HG03060 (cell line): ENCODE data around the gene YPEL3.

Experiments used
- ATAC-seq: cut with Tn5 transposase; IDR thresholded peaks from one replicate; pipeline ENCODE4 v1.9.1; 2021; ENCODE audit warnings: low read depth, moderate number of reproducible peaks; ENCODE audit not compliant: unreplicated experiment

Gene YPEL3

GRCh38 chr16:30075503-30076275 lies 20.3 kb downstream of the YPEL3 start, which contains the start of gene PPP4C:
Gene PPP4C, plus strand, starts transcription at chr16:30075994. Its CDS starts 384 bp downstream, at chr16:30076378.
- no peak for ATAC-seq

- no peak for ATAC-seq
Observed at GRCh38 chr16:30070490-30070889, 25.5 kb downstream of the YPEL3 start.

DNA sequence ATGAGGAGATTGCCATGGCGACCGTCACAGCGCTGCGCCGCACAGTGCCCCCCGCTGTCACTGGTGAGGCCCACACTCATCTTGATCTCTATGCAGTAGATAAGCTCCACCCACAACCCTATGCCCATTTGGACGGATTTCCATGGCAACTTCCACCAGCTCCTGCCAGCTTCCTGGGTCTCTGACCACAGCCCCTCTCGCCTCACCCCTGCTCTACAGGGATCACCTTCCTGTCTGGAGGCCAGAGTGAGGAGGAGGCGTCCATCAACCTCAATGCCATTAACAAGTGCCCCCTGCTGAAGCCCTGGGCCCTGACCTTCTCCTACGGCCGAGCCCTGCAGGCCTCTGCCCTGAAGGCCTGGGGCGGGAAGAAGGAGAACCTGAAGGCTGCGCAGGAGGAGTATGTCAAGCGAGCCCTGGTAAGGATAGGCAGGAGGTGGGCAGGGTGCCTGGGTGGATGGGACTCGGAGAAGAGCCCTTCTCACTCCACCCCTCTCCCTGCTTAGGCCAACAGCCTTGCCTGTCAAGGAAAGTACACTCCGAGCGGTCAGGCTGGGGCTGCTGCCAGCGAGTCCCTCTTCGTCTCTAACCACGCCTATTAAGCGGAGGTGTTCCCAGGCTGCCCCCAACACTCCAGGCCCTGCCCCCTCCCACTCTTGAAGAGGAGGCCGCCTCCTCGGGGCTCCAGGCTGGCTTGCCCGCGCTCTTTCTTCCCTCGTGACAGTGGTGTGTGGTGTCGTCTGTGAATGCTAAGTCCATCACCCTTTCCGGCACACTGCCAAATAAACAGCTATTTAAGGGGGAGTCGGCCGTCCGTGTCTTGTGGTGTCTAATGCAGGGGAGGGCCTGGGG lies 26.2 kb downstream of the YPEL3 start:
- ATAC-seq, result no peak

GRCh38 chr16:30068750-30069610 lies 27.0 kb downstream of the YPEL3 start:
- no peak for ATAC-seq

DNA sequence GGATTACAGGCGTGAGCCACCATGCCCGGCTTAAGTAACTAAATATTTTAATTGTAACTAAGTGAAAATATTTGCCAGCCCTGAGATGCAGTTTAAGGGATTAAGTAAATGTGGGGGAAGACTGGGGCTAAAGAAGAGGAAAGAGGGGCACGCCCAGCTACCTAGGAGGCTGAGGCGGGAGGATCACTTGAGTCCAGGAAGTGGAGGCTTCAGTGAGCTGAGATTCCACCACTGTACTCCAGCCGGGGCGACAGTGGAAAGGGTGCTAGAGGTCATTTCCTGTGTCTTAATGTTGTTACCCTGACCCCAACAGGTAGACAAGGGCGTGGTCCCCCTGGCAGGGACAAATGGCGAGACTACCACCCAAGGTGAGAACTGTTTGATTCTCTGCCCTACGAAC lies 27.7 kb downstream of the YPEL3 start:
- no peak for ATAC-seq

GRCh38 chr16:30067584-30067916 lies 28.5 kb downstream of the YPEL3 start:
- ATAC-seq, result no peak

GRCh38 chr16:30066761-30067583 lies 29.0 kb downstream of the YPEL3 start:
- no peak for ATAC-seq

DNA sequence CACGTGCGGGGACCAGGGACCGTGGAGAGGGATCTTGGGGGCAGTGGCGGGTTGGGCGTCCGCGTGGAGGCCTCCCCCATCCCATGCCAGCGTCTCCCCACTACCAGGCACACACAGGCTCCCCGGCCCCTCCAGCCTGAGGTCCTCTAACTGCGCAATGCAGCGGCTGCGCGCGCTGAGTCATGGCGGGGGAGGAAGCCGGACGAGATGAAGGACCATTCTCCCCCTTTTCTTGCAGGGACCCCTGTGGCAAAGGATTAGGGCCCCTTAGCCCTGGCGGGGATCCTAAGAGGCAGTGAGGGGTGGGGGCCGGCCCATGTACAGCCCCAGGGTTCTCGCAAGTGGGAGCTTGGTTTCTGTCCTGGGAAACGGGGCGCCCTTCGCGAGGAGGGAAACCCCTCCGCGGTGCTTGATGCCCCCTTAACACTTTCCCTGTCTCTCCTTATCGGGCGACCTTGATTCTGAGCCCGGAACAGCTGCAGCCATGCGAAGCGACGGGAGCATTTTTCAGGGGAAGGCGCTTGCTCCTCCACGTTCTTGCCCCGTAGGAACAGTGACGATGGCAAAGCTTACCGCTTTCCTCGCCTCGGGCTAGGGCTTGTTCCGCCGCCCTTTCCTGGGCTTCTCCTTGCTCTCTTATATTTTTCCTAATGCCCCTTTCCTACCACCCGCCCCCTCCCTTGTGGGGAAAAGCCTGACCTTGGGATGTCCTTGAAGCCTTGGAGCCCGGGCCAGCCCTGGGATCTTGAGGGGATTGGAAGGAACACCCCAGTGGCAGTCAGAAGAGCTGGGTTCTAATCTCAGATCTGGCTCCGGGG lies 29.9 kb downstream of the YPEL3 start:
- ATAC-seq, result no peak

- peak; percentile 38 for ATAC-seq
Observed at GRCh38 chr16:30065102-30065942, 30.7 kb downstream of the YPEL3 start, which contains the start of gene ALDOA. Gene ALDOA, plus strand, starts transcription at chr16:30065760. Its CDS starts 1,138 bp downstream, at chr16:30066898.

GRCh38 chr16:30064729-30065101 lies 31.3 kb downstream of the YPEL3 start:
- ATAC-seq, result no peak

GRCh38 chr16:30063893-30064728 lies 31.9 kb downstream of the YPEL3 start:
- ATAC-seq, result no peak

DNA sequence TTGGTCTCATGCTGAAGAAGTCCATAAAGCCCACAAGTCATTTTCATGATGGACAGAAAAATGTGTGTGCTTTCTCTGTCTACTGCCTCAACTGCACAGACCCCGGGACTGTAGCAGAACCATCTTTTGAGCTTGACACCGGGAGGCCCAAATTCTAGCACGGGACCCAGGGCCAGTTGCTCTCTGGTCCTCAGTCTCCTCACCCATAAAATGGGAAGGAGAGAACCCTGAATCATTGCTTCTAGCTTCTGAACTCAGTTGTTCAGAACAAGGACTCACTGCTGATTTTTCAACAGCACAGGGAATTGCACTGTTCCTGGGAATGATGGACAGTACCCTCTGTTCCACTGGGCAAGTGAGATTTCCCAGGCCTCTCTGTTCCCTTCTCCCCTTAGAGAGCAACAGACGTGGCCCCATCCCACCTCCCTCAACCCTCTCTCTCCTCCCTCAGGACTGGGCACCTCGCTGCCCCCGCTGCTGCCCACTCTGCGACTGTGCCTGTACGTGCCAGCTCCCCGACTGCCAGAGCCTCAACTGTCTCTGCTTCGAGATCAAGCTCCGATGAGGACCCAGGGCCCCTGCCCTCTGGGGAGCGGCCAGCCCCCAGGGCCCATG lies 32.6 kb downstream of the YPEL3 start:
- no peak for ATAC-seq

GRCh38 chr16:30060836-30061554 lies 35.0 kb downstream of the YPEL3 start:
- ATAC-seq, result no peak

DNA sequence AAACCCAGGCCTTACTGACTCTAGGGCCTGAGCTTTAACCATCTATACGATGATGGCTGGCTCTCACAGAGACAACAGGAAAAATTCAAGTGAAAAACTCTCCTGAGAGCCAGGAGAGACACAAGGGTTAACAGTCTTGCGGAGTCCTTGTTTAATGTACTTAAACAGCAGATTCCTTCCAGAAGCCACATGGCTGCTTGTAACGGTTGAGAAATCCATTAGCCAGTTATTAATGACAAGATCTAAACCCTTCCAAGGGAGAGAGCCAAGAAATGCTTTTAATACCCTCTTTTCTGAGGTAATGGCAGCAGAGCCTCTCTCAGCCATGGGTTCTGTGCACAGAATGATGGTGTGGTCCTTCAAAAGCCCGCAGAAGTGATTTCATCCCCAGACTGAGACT lies 35.7 kb downstream of the YPEL3 start:
- no peak for ATAC-seq

- no peak for ATAC-seq
Observed at GRCh38 chr16:30054959-30055553, 41.0 kb downstream of the YPEL3 start.

DNA sequence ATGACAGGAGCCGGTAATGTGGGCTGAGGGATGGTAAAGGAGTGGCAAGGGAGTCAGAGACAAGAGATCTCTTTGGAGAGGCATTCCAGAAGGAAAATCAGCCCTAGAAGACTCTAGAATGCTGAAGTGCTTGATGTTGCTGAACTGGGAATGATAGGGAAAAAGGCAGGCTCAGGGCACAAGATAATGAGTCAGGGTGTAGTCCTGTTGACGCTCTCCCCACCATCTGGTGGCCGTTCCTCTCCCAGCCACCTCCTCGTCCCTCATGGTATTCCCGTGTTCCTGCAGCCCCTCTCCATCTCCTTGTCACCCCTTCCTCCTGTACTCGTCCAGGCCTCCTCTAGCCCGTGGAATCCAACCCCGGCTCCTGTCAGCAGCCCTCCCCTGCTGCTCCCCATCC lies 41.6 kb downstream of the YPEL3 start:
- no peak for ATAC-seq
